Sigmoid colon (tissue), 4 donors: ENCODE measurements around the gene HOMER2.

Experiments
- EP300 ChIP-seq, 4 donors: sonication (generic); formaldehyde crosslinking; IDR thresholded peaks; one replicate each; pipeline ENCODE4 v1.6.1; 2017; ENCODE audit warnings: antibody characterized with exemption in 4 of 4
- POLR2A ChIP-seq, 2 donors: fragments of 450-650 bp; IDR thresholded peaks; one replicate each; pipeline ENCODE4 v1.6.1; 2016; ENCODE audit warnings: antibody characterized with exemption in 2 of 2, mild to moderate bottlenecking in 2 of 2, moderate library complexity in 2 of 2

- TF ChIP-seq POLR2A (IDR thresholded peaks at IDR 0.05) (no peak), EP300 (IDR thresholded peaks at IDR 0.05) (no peak)
Observed at GRCh38 chr15:82803793-82804574, 148.5 kb downstream of the HOMER2 start.
